Caco-2 (cell line): ENCODE results near the gene LRRC53. TPM values are rescaled to one million over a fixed set of nuclear protein-coding genes. Genes with fewer than 3 reads are reported as not detected.

ENCODE experiments used
- BruUV-seq: library from RNA; stranded (reverse); fragments of 400-500 nt; replicated peaks from 2 replicates; lab custom pipeline; 2021; lab: Mats Ljungman, UMichigan
- CTCF ChIA-PET: fragments of 300-600 bp; sonication (Branson Sonifier 250); formaldehyde crosslinking; loops from one replicate; lab custom pipeline; 2022; ENCODE audit warnings: antibody characterized with exemption; lab: Charles Lee
- POLR2A ChIA-PET: fragments of 300-600 bp; sonication (Branson Sonifier 250); formaldehyde crosslinking; loops from one replicate; lab custom pipeline; 2022; ENCODE audit warnings: antibody characterized with exemption; lab: Charles Lee
- DNase-seq, 2 experiments: peaks; one replicate each; pipeline versions ENCODE4 v3.0.0 to v3.0.0-alpha.2; 2020 to 2022
- H3K27me3 ChIP-seq: replicated peaks from 2 replicates; pipeline ENCODE4 v1.6.0; 2011; ENCODE audit warnings: low read length; ENCODE audit not compliant: control insufficient read depth, insufficient read depth
- H3K36me3 ChIP-seq: 2 replicates; pipeline ENCODE4 v1.5.1; 2011; ENCODE audit warnings: low read length; ENCODE audit not compliant: control insufficient read depth, insufficient read depth
- H3K4me1 ChIP-seq: fragments of 250-450 bp; sonication (Bioruptor Pico); 2 replicates; pipeline ENCODE4 v1.5.1; 2020; ENCODE audit warnings: mild to moderate bottlenecking
- H3K4me3 ChIP-seq: 2 replicates; pipeline ENCODE4 v1.5.1; 2011; ENCODE audit warnings: low read depth, mild to moderate bottlenecking, control low read depth, low read length
- H3K9me3 ChIP-seq: fragments of 250-450 bp; sonication (Bioruptor Pico); 2 replicates; pipeline ENCODE4 v1.5.1; 2020; ENCODE audit warnings: mild to moderate bottlenecking, moderate library complexity
- H3K27ac Mint-ChIP-seq: one replicate; pipeline ENCODE4 v1.8.0; 2022; ENCODE audit warnings: mixed read lengths; ENCODE audit not compliant: unreplicated experiment
- H3K27me3 Mint-ChIP-seq: one replicate; pipeline ENCODE4 v1.8.0; 2022; ENCODE audit warnings: mixed read lengths; ENCODE audit not compliant: insufficient read depth, unreplicated experiment
- H3K36me3 Mint-ChIP-seq: one replicate; pipeline ENCODE4 v1.8.0; 2022; ENCODE audit warnings: mild to moderate bottlenecking, mixed read lengths; ENCODE audit not compliant: insufficient read depth, unreplicated experiment
- H3K4me1 Mint-ChIP-seq: one replicate; pipeline ENCODE4 v1.8.0; 2022; ENCODE audit warnings: low read depth, mixed read lengths; ENCODE audit not compliant: unreplicated experiment
- H3K4me3 Mint-ChIP-seq: one replicate; pipeline ENCODE4 v1.8.0; 2022; ENCODE audit warnings: mild to moderate bottlenecking, moderate library complexity, mixed read lengths; ENCODE audit not compliant: unreplicated experiment
- H3K9me3 Mint-ChIP-seq: one replicate; pipeline ENCODE4 v1.8.0; 2022; ENCODE audit warnings: mixed read lengths; ENCODE audit not compliant: unreplicated experiment
- CTCF ChIP-seq, 2 experiments: fragments of 200-600 bp in 1 of 2; IDR thresholded peaks; 1 replicate in 1 of 2; 2 replicates in 1 of 2; pipeline versions ENCODE4 v1.5.1 to v1.8.0; 2011 to 2022; ENCODE audit warnings: antibody characterized with exemption in 1 of 2, control low read depth in 1 of 2, inconsistent platforms in 1 of 2, low read depth in 1 of 2, low read length in 1 of 2, mild to moderate bottlenecking in 1 of 2, moderate library complexity in 1 of 2; ENCODE audit not compliant: insufficient read depth in 1 of 2, severe bottlenecking in 1 of 2, unreplicated experiment in 1 of 2
- intact Hi-C: fragments of 100-400 bp; cut with micrococcal nuclease; formaldehyde crosslinking; loops from one replicate; pipeline ENCODE4 v1.10.0; 2022; ENCODE audit not compliant: unreplicated experiment
- total RNA-seq: library from RNA; stranded (reverse); gene quantifications from 2 replicates; pipeline ENCODE4 v1.2.3, GENCODE V29; 2022

The LRRC53 gene
- total RNA-seq, 1 experiment from 2014 or later: not detected

- Histone ChIP-seq H3K9me3 (no peaks in the 10 kb centered on the region), H3K27me3 (no peaks in the 10 kb centered on the region), H3K36me3 (no peaks in the 10 kb centered on the region), H3K4me1 (no peaks in the 10 kb centered on the region), H3K4me3 (no peak overlapping the region)
- CTCF ChIA-PET: no interaction called here
- Mint-ChIP-seq H3K4me1 (peaks cover 6% of the 10 kb centered on the region), H3K9me3 (no peaks in the 10 kb centered on the region), H3K4me3 (no peak overlapping the region), H3K27ac (no peak overlapping the region), H3K36me3 (no peaks in the 10 kb centered on the region), H3K27me3 (no peaks in the 10 kb centered on the region)
- intact Hi-C loops: no loop called here
- no TSS peak for BruUV-seq
- TF ChIP-seq CTCF (IDR thresholded peaks at IDR 0.05; ENCODE audit: insufficient read depth in 1 of 2, low read depth in 1 of 2, low read length in 1 of 2, severe bottlenecking in 1 of 2, unreplicated experiment in 1 of 2): no peak
- POLR2A ChIA-PET: no interaction called here
- DNase-seq: no peak
Measured at GRCh38 chr1:74426208-74426937, 86.0 kb downstream of the LRRC53 start.

- Mint-ChIP-seq H3K36me3 (no peaks in the 10 kb centered on the region), H3K4me3 (no peak overlapping the region), H3K27ac (no peak overlapping the region), H3K4me1 (peaks cover 6% of the 10 kb centered on the region), H3K27me3 (no peaks in the 10 kb centered on the region), H3K9me3 (no peaks in the 10 kb centered on the region)
- CTCF ChIA-PET: no interaction called here
- Histone ChIP-seq H3K4me1 (no peaks in the 10 kb centered on the region), H3K4me3 (no peak overlapping the region), H3K36me3 (no peaks in the 10 kb centered on the region), H3K27me3 (no peaks in the 10 kb centered on the region), H3K9me3 (no peaks in the 10 kb centered on the region)
- intact Hi-C loops: no loop called here
- no TSS peak for BruUV-seq
- no peak for TF ChIP-seq CTCF (IDR thresholded peaks at IDR 0.05; ENCODE audit: insufficient read depth in 1 of 2, low read depth in 1 of 2, low read length in 1 of 2, severe bottlenecking in 1 of 2, unreplicated experiment in 1 of 2)
- POLR2A ChIA-PET: no interaction called here
- no peak for DNase-seq
Measured at GRCh38 chr1:74425676-74426075, 86.7 kb downstream of the LRRC53 start.

GRCh38 chr1:74423471-74423870, 88.9 kb downstream of the LRRC53 start:
- DNase-seq: no peak
- Histone ChIP-seq H3K4me1 (no peaks in the 10 kb centered on the region), H3K4me3 (no peak overlapping the region), H3K9me3 (no peaks in the 10 kb centered on the region), H3K27me3 (no peaks in the 10 kb centered on the region), H3K36me3 (no peaks in the 10 kb centered on the region)
- intact Hi-C loops: no loop called here
- TF ChIP-seq CTCF (IDR thresholded peaks at IDR 0.05; ENCODE audit: insufficient read depth in 1 of 2, low read depth in 1 of 2, low read length in 1 of 2, severe bottlenecking in 1 of 2, unreplicated experiment in 1 of 2): no peak
- Mint-ChIP-seq H3K27ac (no peak overlapping the region), H3K4me3 (no peak overlapping the region), H3K36me3 (no peaks in the 10 kb centered on the region), H3K9me3 (no peaks in the 10 kb centered on the region), H3K27me3 (peaks cover 3% of the 10 kb centered on the region), H3K4me1 (peaks cover 6% of the 10 kb centered on the region)
- POLR2A ChIA-PET: no interaction called here
- BruUV-seq: no TSS peak
- CTCF ChIA-PET: no interaction called here
